Keratinocyte (primary cell): Measurements from ENCODE around the gene IFIT2. TPM values are rescaled to one million over a fixed set of nuclear protein-coding genes. Genes with fewer than 3 reads are reported as not detected.
"Not testable (repeated sequence)": the region's sequence is repeated elsewhere in the genome, so short reads cannot be mapped to it uniquely, and the experiment has no call there.

Experiments
- DNase-seq: peaks from one replicate; pipeline ENCODE4 v3.0.0-alpha.2; 2011; ENCODE audit warnings: low read depth, missing footprints, low spot score
- FAIRE-seq: peaks from 2 replicates; lab custom pipeline; 2011; peaks lifted over from hg19 to GRCh38; lab: Jason Lieb, UNC
- H2AFZ ChIP-seq: 2 replicates; pipeline ENCODE4 v1.6.0; 2012; ENCODE audit warnings: low read length, control low read depth, inconsistent platforms; ENCODE audit not compliant: control insufficient read depth
- H3K27ac ChIP-seq: 2 replicates; pipeline ENCODE4 v1.5.1; 2011; ENCODE audit warnings: low read length; ENCODE audit not compliant: control insufficient read depth, insufficient read depth
- H3K27me3 ChIP-seq: 3 replicates; pipeline ENCODE4 v1.6.0; 2011; ENCODE audit warnings: low read length; ENCODE audit not compliant: control insufficient read depth, insufficient read depth; ENCODE audit errors: extremely low read depth
- H3K36me3 ChIP-seq, 2 experiments: 2 replicates in 1 of 2; 3 replicates in 1 of 2; pipeline ENCODE4 v1.5.1; 2011; ENCODE audit warnings: low read length in 2 of 2, mild to moderate bottlenecking in 1 of 2; ENCODE audit not compliant: control insufficient read depth in 2 of 2, insufficient read depth in 2 of 2; ENCODE audit errors: extremely low read depth in 1 of 2
- H3K4me1 ChIP-seq: 3 replicates; pipeline ENCODE4 v1.5.1; 2011; ENCODE audit warnings: low read length; ENCODE audit not compliant: control insufficient read depth, insufficient read depth; ENCODE audit errors: extremely low read depth
- H3K4me2 ChIP-seq: 3 replicates; pipeline ENCODE4 v1.6.0; 2011; ENCODE audit warnings: low read depth, low read length; ENCODE audit not compliant: control insufficient read depth, insufficient read depth; ENCODE audit errors: extremely low read depth
- H3K4me3 ChIP-seq, 3 experiments: fragments of 200-600 bp in 1 of 3; sonication (generic) in 1 of 3; 2 replicates in 2 of 3; 3 replicates in 1 of 3; pipeline ENCODE4 v1.5.1; 2011 to 2016; ENCODE audit warnings: low read length in 3 of 3, mild to moderate bottlenecking in 3 of 3, control low read depth in 2 of 3, inconsistent platforms in 1 of 3, low read depth in 1 of 3, mixed read lengths in 1 of 3, mixed run types in 1 of 3, moderate library complexity in 1 of 3; ENCODE audit not compliant: control insufficient read depth in 2 of 3, insufficient read depth in 2 of 3; ENCODE audit errors: extremely low read depth in 1 of 3
- H3K79me2 ChIP-seq: 2 replicates; pipeline ENCODE4 v1.6.0; 2012; ENCODE audit warnings: low read length; ENCODE audit not compliant: control insufficient read depth, insufficient read depth
- H3K9ac ChIP-seq: 3 replicates; pipeline ENCODE4 v1.6.0; 2011; ENCODE audit warnings: low read length; ENCODE audit not compliant: control insufficient read depth, insufficient read depth; ENCODE audit errors: extremely low read depth
- H3K9me1 ChIP-seq: 3 replicates; pipeline ENCODE4 v1.6.0; 2011; ENCODE audit warnings: low read length; ENCODE audit not compliant: control insufficient read depth, insufficient read depth; ENCODE audit errors: extremely low read depth
- H3K9me3 ChIP-seq: 2 replicates; pipeline ENCODE4 v1.5.1; 2012; ENCODE audit warnings: low read depth, low read length; ENCODE audit not compliant: control insufficient read depth
- H4K20me1 ChIP-seq: 3 replicates; pipeline ENCODE4 v1.6.0; 2011; ENCODE audit warnings: low read length; ENCODE audit not compliant: control insufficient read depth, insufficient read depth; ENCODE audit errors: extremely low read depth
- EZH2 ChIP-seq: IDR thresholded peaks from one replicate; pipeline ENCODE4 v1.6.1; 2012; ENCODE audit warnings: inconsistent platforms, mild to moderate bottlenecking, low read length, moderate library complexity
- dilution Hi-C: fragments of 300-500 bp; cut with MboI; formaldehyde crosslinking; loops from one replicate; pipeline ENCODE4 v1.7.0; 2020; ENCODE audit warnings: low sequenced_read_pairs; ENCODE audit not compliant: extremely low pct_ligation_motif_present
- polyA plus RNA-seq, 5 experiments: library from polyadenylated mRNA; depleted of rRNA in 3 of 5; stranded (reverse) in 3 of 5; stranded (forward) in 1 of 5; unstranded in 1 of 5; fragments of >200 nt; gene quantifications; 1 replicate in 1 of 5; 2 replicates in 3 of 5; 3 replicates in 1 of 5; pipeline versions ENCODE4 v1.2.1 to v1.2.3, GENCODE V29; 2011 to 2012; ENCODE audit warnings: missing spikeins in 2 of 5, low read depth in 1 of 5, low replicate concordance in 1 of 5
- TF ChIP-seq, protein P1 (sequence below), 3 experiments: IDR thresholded peaks in 1 of 3; conservative IDR thresholded peaks in 1 of 3; optimal IDR thresholded peaks in 1 of 3; 2 replicates in 2 of 3; 3 replicates in 1 of 3; pipeline versions ENCODE3 to v1.5.1; 2011; ENCODE audit warnings: low read length in 3 of 3, mild to moderate bottlenecking in 3 of 3, moderate library complexity in 2 of 3, control low read depth in 1 of 3, inconsistent platforms in 1 of 3; ENCODE audit not compliant: insufficient read depth in 2 of 3; ENCODE audit errors: extremely low read depth in 1 of 3

IFIT2 gene
- polyA plus RNA-seq, 1 donor (not counting 4 experiments of a cell fraction or from before 2014, with no cell fraction given), result 3.9 TPM

DNA sequence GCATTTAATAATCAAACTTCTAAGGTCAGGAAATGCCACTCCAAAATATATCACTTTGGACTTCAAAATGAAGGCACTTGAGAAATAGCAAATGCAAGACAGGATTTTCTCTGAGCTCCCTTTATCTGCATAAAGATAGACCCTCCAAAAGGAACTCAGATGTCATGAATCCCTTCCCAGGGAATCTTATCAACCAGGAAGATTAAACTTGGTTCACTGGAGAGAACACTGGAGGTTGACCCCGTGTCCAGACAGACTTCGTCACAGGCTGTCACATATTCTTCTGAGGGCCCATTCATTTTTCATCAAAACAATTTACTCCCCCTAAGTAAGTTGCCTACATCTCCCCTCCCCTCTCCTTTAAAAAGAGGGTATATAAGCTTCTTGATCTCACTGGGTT is 47.1 kb downstream of the IFIT2 start:
- TF ChIP-seq, protein P1, sequence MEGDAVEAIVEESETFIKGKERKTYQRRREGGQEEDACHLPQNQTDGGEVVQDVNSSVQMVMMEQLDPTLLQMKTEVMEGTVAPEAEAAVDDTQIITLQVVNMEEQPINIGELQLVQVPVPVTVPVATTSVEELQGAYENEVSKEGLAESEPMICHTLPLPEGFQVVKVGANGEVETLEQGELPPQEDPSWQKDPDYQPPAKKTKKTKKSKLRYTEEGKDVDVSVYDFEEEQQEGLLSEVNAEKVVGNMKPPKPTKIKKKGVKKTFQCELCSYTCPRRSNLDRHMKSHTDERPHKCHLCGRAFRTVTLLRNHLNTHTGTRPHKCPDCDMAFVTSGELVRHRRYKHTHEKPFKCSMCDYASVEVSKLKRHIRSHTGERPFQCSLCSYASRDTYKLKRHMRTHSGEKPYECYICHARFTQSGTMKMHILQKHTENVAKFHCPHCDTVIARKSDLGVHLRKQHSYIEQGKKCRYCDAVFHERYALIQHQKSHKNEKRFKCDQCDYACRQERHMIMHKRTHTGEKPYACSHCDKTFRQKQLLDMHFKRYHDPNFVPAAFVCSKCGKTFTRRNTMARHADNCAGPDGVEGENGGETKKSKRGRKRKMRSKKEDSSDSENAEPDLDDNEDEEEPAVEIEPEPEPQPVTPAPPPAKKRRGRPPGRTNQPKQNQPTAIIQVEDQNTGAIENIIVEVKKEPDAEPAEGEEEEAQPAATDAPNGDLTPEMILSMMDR (optimal IDR thresholded peaks at IDR 0.05 in 1 of 3, IDR thresholded peaks at IDR 0.05 in 1 of 3, conservative IDR thresholded peaks at IDR 0.05 in 1 of 3; ENCODE audit: extremely low read depth in 1 of 3, insufficient read depth in 2 of 3, low read length in 3 of 3), result no peak
- no peak for TF ChIP-seq EZH2
- Histone ChIP-seq H4K20me1 (no peaks in the 10 kb centered on the region), H3K27ac (no peak overlapping the region), H3K4me1 (peaks cover 27% of the 10 kb centered on the region), H3K36me3 (no peaks in the 10 kb centered on the region), H3K4me3 (no peak overlapping the region), H3K4me2 (no peak overlapping the region), H3K9me1 (no peaks in the 10 kb centered on the region), H2AFZ (no peak overlapping the region), H3K9ac (no peak overlapping the region), H3K27me3 (no peaks in the 10 kb centered on the region), H3K9me3 (no peaks in the 10 kb centered on the region), H3K79me2 (no peaks in the 10 kb centered on the region)
- no peak for DNase-seq
- dilution Hi-C loops, result no loop called here
- FAIRE-seq, result no peak

DNA sequence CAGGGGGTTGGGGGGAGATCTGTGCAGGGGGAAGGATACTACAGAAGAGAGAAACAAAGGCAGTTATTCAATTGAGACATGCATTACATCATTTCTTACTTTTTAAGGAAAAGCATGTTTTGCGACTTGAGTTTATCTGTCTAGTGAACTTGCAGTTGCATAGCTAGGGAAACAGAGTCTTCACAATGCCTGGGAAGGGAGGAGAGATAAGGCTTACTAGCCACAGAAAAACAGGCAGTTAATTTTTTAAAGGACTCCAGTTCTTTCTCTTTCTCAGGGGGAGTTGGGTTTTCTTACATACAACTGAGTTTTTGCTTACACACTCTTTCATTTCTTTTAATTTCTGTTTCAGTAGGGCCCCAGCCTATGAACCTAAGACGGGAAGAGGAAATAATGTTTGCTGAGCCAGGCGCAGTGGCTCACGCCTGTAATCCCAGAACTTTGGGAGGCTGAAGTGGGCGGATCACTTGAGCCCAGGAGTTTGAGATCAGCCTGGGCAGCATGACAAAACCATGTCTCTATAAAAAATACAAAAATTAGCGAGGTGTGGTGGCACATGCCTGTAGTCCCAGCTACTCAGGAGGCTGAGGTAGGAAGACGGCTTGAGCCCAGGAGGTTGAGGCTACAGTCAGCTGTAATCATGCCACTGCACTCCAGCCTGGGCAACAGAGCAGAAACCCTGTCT is 48.9 kb downstream of the IFIT2 start:
- H3K36me3 ChIP-seq, H3K79me2 ChIP-seq, DNase-seq, H3K4me3 ChIP-seq, H3K9me3 ChIP-seq, FAIRE-seq, dilution Hi-C loops, H3K27me3 ChIP-seq, H3K9me1 ChIP-seq, H4K20me1 ChIP-seq: not testable (repeated sequence)
- Histone ChIP-seq H3K27ac (peak overlapping the region; percentile 88), H3K4me2 (peak overlapping the region; percentile 58), H3K9ac (peak overlapping the region; percentile 58), H3K4me1 (peaks cover 30% of the 10 kb centered on the region), H2AFZ (peak overlapping the region; percentile 14)

DNA sequence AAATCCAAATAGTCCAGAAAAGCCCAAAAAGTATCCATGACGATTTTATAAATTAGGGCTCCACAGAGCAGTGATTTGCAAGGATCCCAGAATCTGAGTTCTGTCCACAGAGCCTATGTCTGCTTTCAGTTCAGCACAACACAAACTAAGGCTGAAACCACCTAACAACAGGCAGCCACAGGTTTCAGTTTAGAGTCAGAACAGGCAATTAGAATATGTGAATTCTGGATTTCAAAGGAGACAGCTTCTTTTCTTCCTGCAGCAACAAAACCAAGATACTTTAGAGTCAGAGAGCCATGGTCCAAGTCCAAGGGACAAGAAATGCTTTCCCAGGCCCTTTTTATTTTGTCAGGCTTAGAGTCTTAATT is 49.5 kb downstream of the IFIT2 start:
- Histone ChIP-seq H3K27ac (peak overlapping the region; percentile 88), H3K9me1 (no peaks in the 10 kb centered on the region), H3K4me3 (no peak overlapping the region), H2AFZ (peak overlapping the region; percentile 14), H3K27me3 (no peaks in the 10 kb centered on the region), H3K4me1 (peaks cover 27% of the 10 kb centered on the region), H3K9ac (peak overlapping the region; percentile 58), H3K79me2 (no peaks in the 10 kb centered on the region), H4K20me1 (no peaks in the 10 kb centered on the region), H3K9me3 (no peaks in the 10 kb centered on the region), H3K36me3 (no peaks in the 10 kb centered on the region), H3K4me2 (peak overlapping the region; percentile 58)
- dilution Hi-C loops, result no loop called here
- FAIRE-seq, result peak; percentile 20
- DNase-seq, result no peak
- no peak for TF ChIP-seq EZH2
- TF ChIP-seq, protein P1 (optimal IDR thresholded peaks at IDR 0.05 in 1 of 3, IDR thresholded peaks at IDR 0.05 in 1 of 3, conservative IDR thresholded peaks at IDR 0.05 in 1 of 3; ENCODE audit: extremely low read depth in 1 of 3, insufficient read depth in 2 of 3, low read length in 3 of 3), result no peak
